ENCODE measurements around the gene TMEM207.
"Not testable (repeated sequence)": the region's sequence is repeated elsewhere in the genome, so short reads cannot be mapped to it uniquely, and the experiment has no call there.

Gene TMEM207

DNA sequence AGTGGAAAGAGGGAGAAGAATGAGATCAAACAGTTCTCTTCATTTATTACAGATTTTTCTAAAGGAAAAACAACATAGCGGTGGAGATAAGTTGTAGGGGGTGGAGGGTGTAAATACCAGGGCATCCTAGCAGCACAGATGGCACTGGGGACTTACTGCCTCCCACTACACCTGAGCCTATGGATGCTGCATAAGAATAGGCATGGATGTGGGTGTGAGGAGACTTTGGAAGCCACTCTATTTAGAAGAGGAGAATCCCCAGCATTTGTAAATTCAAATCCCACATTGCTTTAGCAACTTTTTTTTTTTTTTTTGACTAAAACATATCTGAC, 36.8 kb upstream of the TMEM207 start:
- no peak overlapping the region for H3K27ac ChIP-seq (ENCODE audit: low read length)
- H3K27me3 ChIP-seq (ENCODE audit: control insufficient read depth, insufficient read depth, low read length), result no peaks in the 10 kb centered on the region

DNA sequence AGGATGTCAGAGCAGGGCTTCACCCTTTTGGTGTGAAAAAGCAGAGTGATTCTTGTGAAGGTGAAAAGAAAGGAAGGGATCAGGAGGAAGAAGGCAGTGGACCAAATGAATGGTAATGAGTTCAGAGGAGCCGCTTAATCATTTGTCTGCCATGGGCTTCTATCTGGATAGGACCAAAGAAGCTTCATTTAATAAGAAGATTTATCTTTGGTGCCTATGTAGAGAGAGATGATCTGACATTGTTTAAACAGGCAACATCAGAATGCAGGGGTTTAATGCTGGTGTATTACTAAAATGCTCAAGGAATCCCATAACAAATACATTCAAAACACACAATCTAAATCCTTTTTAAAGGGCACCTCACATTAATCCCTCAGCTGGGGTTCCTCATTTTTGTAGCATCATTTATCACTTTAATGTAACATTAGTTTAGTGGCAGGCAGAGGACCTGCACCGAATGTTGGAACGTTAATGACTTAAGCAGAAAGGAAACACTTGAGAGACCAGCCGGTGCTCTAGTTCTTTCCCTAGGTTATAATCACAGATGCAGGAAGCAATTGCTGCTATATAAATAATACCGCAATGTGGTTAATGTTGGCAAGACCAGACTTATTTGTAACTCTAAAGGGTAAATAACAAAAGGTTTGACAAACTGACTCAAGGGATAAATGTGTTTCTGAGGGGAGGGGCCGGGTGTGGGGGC, 36.3 kb upstream of the TMEM207 start:
- no peaks in the 10 kb centered on the region for H3K36me3 ChIP-seq (ENCODE audit: control insufficient read depth, low read depth, low read length)
- no peak overlapping the region for H3K9ac ChIP-seq (ENCODE audit: low read length)
- no peak overlapping the region for H3K27ac ChIP-seq (ENCODE audit: low read length)
- peaks cover 8% of the 10 kb centered on the region for H3K4me1 ChIP-seq (ENCODE audit: control insufficient read depth, low read depth, low read length)
- H3K27me3 ChIP-seq (ENCODE audit: control insufficient read depth, insufficient read depth, low read length), result no peaks in the 10 kb centered on the region
- H3K9me3 ChIP-seq (ENCODE audit: control insufficient read depth, low read depth, low read length), result no peaks in the 10 kb centered on the region
- H3K4me3 ChIP-seq (ENCODE audit: low read length), result no peak overlapping the region

More for the DNA sequence above, 36.8 kb upstream of the TMEM207 start:
- Histone ChIP-seq H3K9ac (ENCODE audit: low read length) (no peak overlapping the region), H3K4me3 (ENCODE audit: low read length) (no peak overlapping the region), H3K9me3 (ENCODE audit: control insufficient read depth, low read depth, low read length) (no peaks in the 10 kb centered on the region), H3K4me1 (ENCODE audit: control insufficient read depth, low read depth, low read length) (peaks cover 8% of the 10 kb centered on the region), H3K36me3 (ENCODE audit: control insufficient read depth, low read depth, low read length) (no peaks in the 10 kb centered on the region)

DNA sequence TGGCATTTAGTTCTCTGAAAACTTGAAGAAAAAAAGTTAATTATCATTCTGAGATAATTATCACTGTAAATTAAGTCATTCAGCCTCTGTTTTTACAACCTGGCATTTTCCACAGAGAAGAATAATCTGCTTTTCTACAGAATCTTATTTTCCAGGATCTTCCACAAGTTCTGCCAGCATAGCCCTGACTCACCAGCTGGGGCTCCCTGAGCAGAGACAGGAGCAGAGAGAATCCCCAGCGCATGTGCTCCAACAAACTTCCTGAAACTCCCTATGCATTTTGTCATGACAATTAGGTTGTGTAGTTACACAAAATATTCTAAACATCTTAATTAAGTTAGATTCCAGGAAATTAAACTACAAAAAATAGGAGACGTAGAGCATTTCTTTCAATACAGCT, 32.1 kb upstream of the TMEM207 start:
- no peak overlapping the region for H3K27ac ChIP-seq (ENCODE audit: low read length)
- H3K36me3 ChIP-seq (ENCODE audit: control insufficient read depth, low read depth, low read length), result no peaks in the 10 kb centered on the region
- H3K27me3 ChIP-seq (ENCODE audit: control insufficient read depth, insufficient read depth, low read length), result no peaks in the 10 kb centered on the region
- H3K4me1 ChIP-seq (ENCODE audit: control insufficient read depth, low read depth, low read length), result peaks cover 8% of the 10 kb centered on the region
- H3K4me3 ChIP-seq (ENCODE audit: low read length), result no peak overlapping the region
- H3K9ac ChIP-seq (ENCODE audit: low read length), result no peak overlapping the region
- no peaks in the 10 kb centered on the region for H3K9me3 ChIP-seq (ENCODE audit: control insufficient read depth, low read depth, low read length)

DNA sequence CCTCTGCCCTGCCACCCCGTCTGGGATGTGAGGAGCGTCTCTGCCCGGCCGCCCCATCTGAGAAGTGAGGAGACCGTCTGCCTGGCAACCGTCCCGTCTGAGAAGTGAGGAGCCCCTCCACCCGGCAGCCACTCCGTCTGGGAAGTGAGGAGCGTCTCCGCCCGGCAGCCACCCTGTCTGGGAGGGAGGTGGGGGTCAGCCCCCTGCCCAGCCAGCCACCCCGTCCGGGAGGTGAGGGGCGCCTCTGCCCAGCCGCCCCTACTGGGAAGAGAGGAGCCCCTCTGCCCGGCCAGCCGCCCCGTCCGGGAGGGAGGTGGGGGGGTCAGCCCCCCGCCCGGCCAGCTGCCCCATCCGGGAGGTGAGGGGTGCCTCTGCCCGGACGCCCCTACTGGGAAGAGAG, 23.6 kb upstream of the TMEM207 start:
- not testable (repeated sequence) for H3K9ac ChIP-seq (ENCODE audit: low read length); H3K9me3 ChIP-seq (ENCODE audit: control insufficient read depth, low read depth, low read length); H3K36me3 ChIP-seq (ENCODE audit: control insufficient read depth, low read depth, low read length); H3K27me3 ChIP-seq (ENCODE audit: control insufficient read depth, insufficient read depth, low read length); H3K4me1 ChIP-seq (ENCODE audit: control insufficient read depth, low read depth, low read length); H3K4me3 ChIP-seq (ENCODE audit: low read length); H3K27ac ChIP-seq (ENCODE audit: low read length)

DNA sequence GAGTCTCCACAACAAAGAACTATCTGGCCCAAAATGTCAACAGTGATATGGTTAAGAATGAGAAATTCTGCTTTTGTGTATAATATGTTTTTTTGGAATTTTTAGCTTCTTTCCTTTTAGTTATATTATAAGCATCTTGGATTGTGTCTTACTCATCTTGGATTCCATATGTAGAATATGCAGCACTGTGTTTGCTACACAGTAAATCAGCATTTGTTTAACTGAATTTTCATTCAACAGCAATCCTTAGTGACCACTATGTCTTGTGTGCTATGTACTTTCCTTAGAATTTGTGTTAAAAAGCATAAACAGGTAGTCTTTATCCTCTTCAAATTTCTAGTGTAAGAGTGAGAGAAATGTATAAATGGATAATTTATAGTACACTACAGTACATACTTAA, 18.2 kb upstream of the TMEM207 start:
- Histone ChIP-seq H3K27ac (ENCODE audit: low read length) (no peak overlapping the region), H3K27me3 (ENCODE audit: control insufficient read depth, insufficient read depth, low read length) (no peaks in the 10 kb centered on the region), H3K9me3 (ENCODE audit: control insufficient read depth, low read depth, low read length) (no peaks in the 10 kb centered on the region), H3K4me1 (ENCODE audit: control insufficient read depth, low read depth, low read length) (no peaks in the 10 kb centered on the region), H3K9ac (ENCODE audit: low read length) (no peak overlapping the region), H3K4me3 (ENCODE audit: low read length) (no peak overlapping the region), H3K36me3 (ENCODE audit: control insufficient read depth, low read depth, low read length) (no peaks in the 10 kb centered on the region)

DNA sequence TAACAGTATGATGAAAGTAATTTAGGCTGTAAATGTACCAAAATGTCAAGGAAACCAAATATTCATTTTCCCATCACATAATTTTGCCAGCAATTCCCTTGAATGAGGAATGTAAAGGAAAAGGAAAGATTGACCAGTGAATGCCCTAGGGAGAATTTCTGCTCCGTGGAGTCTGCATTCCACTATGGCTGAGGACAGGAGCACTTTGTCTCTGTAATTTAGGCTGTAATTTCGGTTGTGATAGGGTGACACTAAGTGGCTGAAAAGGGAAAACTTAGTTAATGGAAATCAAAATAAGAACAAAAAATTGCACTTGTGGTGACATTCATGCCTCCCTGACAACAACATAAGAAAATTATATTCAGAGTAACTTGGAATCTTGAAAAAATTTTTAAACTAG, 8.3 kb upstream of the TMEM207 start:
- H3K27me3 ChIP-seq (ENCODE audit: control insufficient read depth, insufficient read depth, low read length), result no peaks in the 10 kb centered on the region
- H3K9ac ChIP-seq (ENCODE audit: low read length), result no peak overlapping the region
- no peak overlapping the region for H3K4me3 ChIP-seq (ENCODE audit: low read length)
- no peaks in the 10 kb centered on the region for H3K4me1 ChIP-seq (ENCODE audit: control insufficient read depth, low read depth, low read length)
- no peaks in the 10 kb centered on the region for H3K9me3 ChIP-seq (ENCODE audit: control insufficient read depth, low read depth, low read length)
- no peak overlapping the region for H3K27ac ChIP-seq (ENCODE audit: low read length)
- H3K36me3 ChIP-seq (ENCODE audit: control insufficient read depth, low read depth, low read length), result no peaks in the 10 kb centered on the region

DNA sequence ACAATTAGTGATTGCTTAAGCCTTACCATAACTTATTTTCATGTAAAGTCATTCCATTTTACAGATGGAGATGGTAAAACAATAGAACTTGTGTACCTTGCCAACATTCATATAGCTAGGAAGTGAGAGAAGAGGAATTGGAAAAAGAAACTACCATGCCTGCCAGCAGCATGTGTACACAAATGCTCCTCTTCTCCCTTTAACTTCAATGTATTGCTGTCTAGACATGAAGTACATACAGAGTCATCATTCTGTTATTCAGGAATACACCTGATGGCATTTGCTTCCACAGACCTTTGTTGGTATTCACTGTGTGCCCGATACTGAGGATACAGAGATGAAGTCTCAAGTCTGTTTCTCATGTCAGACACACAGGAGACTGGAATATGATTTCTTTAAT, 7.1 kb upstream of the TMEM207 start:
- no peak overlapping the region for H3K4me3 ChIP-seq (ENCODE audit: low read length)
- H3K27ac ChIP-seq (ENCODE audit: low read length), result no peak overlapping the region
- H3K27me3 ChIP-seq (ENCODE audit: control insufficient read depth, insufficient read depth, low read length), result no peaks in the 10 kb centered on the region
- no peaks in the 10 kb centered on the region for H3K4me1 ChIP-seq (ENCODE audit: control insufficient read depth, low read depth, low read length)
- no peak overlapping the region for H3K9ac ChIP-seq (ENCODE audit: low read length)
- H3K9me3 ChIP-seq (ENCODE audit: control insufficient read depth, low read depth, low read length), result no peaks in the 10 kb centered on the region
- no peaks in the 10 kb centered on the region for H3K36me3 ChIP-seq (ENCODE audit: control insufficient read depth, low read depth, low read length)

DNA sequence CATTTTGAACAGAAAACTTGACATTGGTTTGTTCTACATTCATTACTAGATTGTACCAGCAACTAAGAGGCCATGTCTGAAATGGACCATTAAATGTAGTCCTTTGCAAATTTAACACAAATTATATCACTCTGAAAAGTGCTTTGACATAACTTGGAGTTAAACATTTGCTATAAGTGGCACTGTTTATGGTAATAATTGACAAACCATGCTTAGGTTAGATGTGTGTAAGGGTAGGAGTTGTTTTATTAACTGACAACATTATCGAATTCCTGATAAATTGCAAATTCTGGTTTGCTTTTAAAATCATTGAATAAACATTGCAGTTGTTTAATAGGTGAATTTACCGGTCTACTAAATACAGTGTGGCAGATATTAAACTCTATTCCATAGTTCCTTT, 6.1 kb upstream of the TMEM207 start:
- Histone ChIP-seq H3K4me3 (ENCODE audit: low read length) (no peak overlapping the region), H3K27me3 (ENCODE audit: control insufficient read depth, insufficient read depth, low read length) (no peaks in the 10 kb centered on the region), H3K4me1 (ENCODE audit: control insufficient read depth, low read depth, low read length) (no peaks in the 10 kb centered on the region), H3K9me3 (ENCODE audit: control insufficient read depth, low read depth, low read length) (no peaks in the 10 kb centered on the region), H3K27ac (ENCODE audit: low read length) (no peak overlapping the region), H3K36me3 (ENCODE audit: control insufficient read depth, low read depth, low read length) (no peaks in the 10 kb centered on the region), H3K9ac (ENCODE audit: low read length) (no peak overlapping the region)

DNA sequence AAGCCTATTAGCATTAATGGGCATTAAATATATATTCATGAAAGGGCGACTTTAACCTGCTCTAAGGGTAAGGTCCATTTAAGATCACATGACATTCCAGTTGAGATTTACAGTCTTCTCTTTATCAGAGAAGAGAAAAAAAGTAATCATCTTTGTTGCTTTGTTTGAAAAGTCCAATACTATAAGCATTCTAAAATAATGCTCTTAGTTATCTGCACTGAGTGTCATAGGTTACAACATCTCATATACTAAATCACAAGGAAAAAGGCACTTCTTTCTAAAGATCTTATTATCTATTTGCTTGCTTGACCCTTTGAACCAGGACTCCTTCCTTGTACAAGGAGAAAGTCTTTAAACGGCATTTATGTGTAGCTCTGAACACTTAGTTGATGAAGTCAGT, 1.4 kb downstream of the TMEM207 start:
- Histone ChIP-seq H3K4me1 (ENCODE audit: control insufficient read depth, low read depth, low read length) (no peaks in the 10 kb centered on the region), H3K27ac (ENCODE audit: low read length) (no peak overlapping the region), H3K9me3 (ENCODE audit: control insufficient read depth, low read depth, low read length) (no peaks in the 10 kb centered on the region), H3K9ac (ENCODE audit: low read length) (no peak overlapping the region), H3K36me3 (ENCODE audit: control insufficient read depth, low read depth, low read length) (no peaks in the 10 kb centered on the region), H3K27me3 (ENCODE audit: control insufficient read depth, insufficient read depth, low read length) (no peaks in the 10 kb centered on the region), H3K4me3 (ENCODE audit: low read length) (no peak overlapping the region)

DNA sequence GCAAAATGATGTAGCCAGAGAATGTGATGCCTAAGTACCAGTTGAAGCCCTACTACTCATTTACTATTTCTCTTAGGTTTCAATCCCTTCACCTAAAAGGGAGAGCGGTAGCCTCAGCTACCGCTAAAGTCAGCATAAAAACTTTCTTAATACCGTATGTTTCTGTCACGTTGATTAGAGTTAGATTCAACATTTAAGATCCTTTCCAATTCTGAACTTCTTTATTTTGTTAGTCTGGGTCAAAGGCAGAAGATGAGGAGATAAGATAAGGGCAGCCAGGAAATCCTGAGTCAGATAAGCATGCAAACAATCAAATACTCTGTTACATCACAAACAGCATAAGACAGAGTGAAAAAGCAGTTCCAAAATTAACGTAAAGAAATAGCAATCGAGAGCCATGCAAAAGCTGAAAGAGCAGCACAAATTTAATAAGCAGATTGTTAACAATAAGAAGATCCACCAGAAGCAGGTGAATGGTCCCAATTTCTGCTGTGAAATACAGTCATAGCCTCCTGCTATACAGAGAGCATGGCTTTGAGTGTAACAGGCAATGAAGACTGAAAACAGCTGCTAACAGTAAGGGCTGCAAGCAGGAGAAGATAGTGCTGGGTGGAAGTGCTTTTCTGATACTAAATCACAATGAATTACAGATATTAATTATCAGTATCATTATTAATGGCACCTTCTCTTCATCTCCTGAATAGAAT, 3.0 kb downstream of the TMEM207 start:
- Histone ChIP-seq H3K27me3 (ENCODE audit: control insufficient read depth, insufficient read depth, low read length) (no peaks in the 10 kb centered on the region), H3K4me3 (ENCODE audit: low read length) (no peak overlapping the region), H3K36me3 (ENCODE audit: control insufficient read depth, low read depth, low read length) (no peaks in the 10 kb centered on the region), H3K4me1 (ENCODE audit: control insufficient read depth, low read depth, low read length) (no peaks in the 10 kb centered on the region), H3K9me3 (ENCODE audit: control insufficient read depth, low read depth, low read length) (no peaks in the 10 kb centered on the region), H3K27ac (ENCODE audit: low read length) (no peak overlapping the region), H3K9ac (ENCODE audit: low read length) (no peak overlapping the region)

DNA sequence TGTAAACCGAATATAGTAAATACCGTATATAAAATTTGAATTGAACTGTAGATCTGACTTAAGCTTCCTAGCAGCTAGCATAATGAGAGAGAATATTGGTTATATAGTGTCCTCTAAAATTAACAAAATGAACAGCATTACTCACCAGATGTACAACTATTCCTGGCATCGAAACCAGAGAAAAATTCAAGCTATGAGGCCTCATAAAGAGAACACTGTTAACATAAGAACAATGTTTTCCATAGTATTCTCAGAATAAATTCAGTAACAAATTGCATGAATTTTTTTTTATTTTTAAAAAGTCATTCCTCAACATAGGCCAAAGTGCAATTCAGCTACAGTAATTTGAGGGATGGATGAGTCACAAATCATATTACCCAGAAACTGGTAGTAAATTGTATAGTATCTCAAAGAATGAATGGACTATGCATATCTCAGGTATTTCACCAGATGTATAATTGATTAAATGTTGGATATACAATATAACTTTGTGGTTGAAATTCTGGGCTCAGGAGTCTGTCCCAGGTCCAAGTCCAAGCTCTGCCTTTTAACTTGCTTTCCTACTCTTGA, 5.0 kb downstream of the TMEM207 start:
- no peak overlapping the region for H3K27ac ChIP-seq (ENCODE audit: low read length)
- H3K9me3 ChIP-seq (ENCODE audit: control insufficient read depth, low read depth, low read length), result no peaks in the 10 kb centered on the region
- no peaks in the 10 kb centered on the region for H3K27me3 ChIP-seq (ENCODE audit: control insufficient read depth, insufficient read depth, low read length)
- no peak overlapping the region for H3K4me3 ChIP-seq (ENCODE audit: low read length)
- no peaks in the 10 kb centered on the region for H3K36me3 ChIP-seq (ENCODE audit: control insufficient read depth, low read depth, low read length)
- H3K4me1 ChIP-seq (ENCODE audit: control insufficient read depth, low read depth, low read length), result no peaks in the 10 kb centered on the region
- H3K9ac ChIP-seq (ENCODE audit: low read length), result no peak overlapping the region

DNA sequence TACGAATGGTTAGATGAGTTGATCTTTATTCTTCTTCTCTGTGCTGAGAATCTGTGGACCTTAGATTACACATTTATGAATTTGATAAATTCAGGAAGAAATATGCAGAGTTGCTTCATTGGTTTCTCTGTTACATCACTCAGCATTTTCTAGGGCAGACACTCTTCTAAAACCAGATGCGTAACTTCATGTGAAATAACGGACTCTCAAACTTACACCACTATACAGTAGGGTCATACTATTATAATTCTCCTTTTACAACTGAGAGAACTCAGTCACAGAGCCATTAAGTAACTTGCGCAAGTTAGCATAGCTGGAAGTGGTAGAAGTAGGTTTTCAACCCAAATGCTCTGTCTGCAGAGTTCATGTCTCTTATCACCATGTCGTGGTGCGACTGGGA, 5.7 kb downstream of the TMEM207 start:
- Histone ChIP-seq H3K9ac (ENCODE audit: low read length) (no peak overlapping the region), H3K36me3 (ENCODE audit: control insufficient read depth, low read depth, low read length) (no peaks in the 10 kb centered on the region), H3K4me3 (ENCODE audit: low read length) (no peak overlapping the region), H3K27me3 (ENCODE audit: control insufficient read depth, insufficient read depth, low read length) (no peaks in the 10 kb centered on the region), H3K27ac (ENCODE audit: low read length) (no peak overlapping the region), H3K4me1 (ENCODE audit: control insufficient read depth, low read depth, low read length) (no peaks in the 10 kb centered on the region), H3K9me3 (ENCODE audit: control insufficient read depth, low read depth, low read length) (no peaks in the 10 kb centered on the region)

All from iPS-18a (cell line).